ENCODE data around the gene MACROD2.

DNA sequence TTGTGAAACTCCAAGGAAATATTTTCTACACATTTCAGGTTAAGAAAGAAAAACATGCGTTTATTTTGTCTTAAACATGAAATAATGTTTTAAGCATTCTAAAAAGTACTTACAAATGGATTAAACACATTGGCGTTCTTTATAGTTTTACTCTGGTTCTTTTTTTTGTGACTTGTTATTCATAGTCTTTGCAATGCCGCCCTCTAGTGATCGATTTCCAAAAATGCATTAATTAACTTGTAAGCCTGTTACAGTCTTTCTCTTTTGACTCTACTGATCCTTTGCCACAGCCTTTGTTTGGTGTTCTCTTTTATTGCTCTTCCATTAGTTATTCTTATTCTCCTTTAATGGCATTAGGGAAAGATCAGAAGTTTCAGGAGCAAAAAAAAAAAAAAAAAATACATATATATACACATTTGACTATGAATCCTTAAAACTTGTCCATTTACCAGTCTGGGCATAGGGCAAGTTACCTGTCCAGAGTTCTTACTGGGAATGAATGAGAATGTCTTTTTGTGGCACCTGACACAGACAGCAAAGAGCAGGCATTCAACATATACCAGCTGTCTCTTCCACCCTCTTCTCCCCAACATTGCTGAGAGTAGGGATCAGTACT lies 59.9 kb downstream of the MACROD2 start:
- TF ChIP-seq, protein P1, sequence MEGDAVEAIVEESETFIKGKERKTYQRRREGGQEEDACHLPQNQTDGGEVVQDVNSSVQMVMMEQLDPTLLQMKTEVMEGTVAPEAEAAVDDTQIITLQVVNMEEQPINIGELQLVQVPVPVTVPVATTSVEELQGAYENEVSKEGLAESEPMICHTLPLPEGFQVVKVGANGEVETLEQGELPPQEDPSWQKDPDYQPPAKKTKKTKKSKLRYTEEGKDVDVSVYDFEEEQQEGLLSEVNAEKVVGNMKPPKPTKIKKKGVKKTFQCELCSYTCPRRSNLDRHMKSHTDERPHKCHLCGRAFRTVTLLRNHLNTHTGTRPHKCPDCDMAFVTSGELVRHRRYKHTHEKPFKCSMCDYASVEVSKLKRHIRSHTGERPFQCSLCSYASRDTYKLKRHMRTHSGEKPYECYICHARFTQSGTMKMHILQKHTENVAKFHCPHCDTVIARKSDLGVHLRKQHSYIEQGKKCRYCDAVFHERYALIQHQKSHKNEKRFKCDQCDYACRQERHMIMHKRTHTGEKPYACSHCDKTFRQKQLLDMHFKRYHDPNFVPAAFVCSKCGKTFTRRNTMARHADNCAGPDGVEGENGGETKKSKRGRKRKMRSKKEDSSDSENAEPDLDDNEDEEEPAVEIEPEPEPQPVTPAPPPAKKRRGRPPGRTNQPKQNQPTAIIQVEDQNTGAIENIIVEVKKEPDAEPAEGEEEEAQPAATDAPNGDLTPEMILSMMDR (IDR thresholded peaks at IDR 0.05) = peak; percentile 24 to 42
- TF ChIP-seq POLR2AphosphoS5 (IDR thresholded peaks at IDR 0.05) (no peak), POLR2A (IDR thresholded peaks at IDR 0.05) (no peak), EP300 (IDR thresholded peaks at IDR 0.05) (no peak)

Data from suprapubic skin (tissue), 4 donors.